Transverse colon (tissue), 4 donors: ENCODE data around the gene SLCO4A1.

Experiments used
- EP300 ChIP-seq: sonication (generic); formaldehyde crosslinking; IDR thresholded peaks from one replicate; pipeline ENCODE4 v1.6.1; 2017; ENCODE audit warnings: antibody characterized with exemption, low read depth
- POLR2A ChIP-seq: fragments of 450-650 bp; IDR thresholded peaks from one replicate; pipeline ENCODE4 v1.6.1; 2016; ENCODE audit warnings: antibody characterized with exemption, mild to moderate bottlenecking, moderate library complexity
- POLR2AphosphoS5 ChIP-seq, 3 donors: sonication (generic); formaldehyde crosslinking; IDR thresholded peaks; one replicate each; pipeline ENCODE4 v1.6.1; 2016; ENCODE audit warnings: antibody characterized with exemption in 3 of 3
- TF ChIP-seq, protein P1 (sequence below), 5 experiments: fragments of 200-600 bp in 3 of 5; fragments of 450-650 bp in 2 of 5; sonication (generic) in 3 of 5; IDR thresholded peaks; 1 replicate in 2 of 5; 2 replicates in 3 of 5; pipeline ENCODE4 v1.5.1; 2016 to 2017; ENCODE audit warnings: antibody characterized with exemption in 5 of 5, inconsistent platforms in 3 of 5, mild to moderate bottlenecking in 2 of 5, moderate library complexity in 1 of 5

DNA sequence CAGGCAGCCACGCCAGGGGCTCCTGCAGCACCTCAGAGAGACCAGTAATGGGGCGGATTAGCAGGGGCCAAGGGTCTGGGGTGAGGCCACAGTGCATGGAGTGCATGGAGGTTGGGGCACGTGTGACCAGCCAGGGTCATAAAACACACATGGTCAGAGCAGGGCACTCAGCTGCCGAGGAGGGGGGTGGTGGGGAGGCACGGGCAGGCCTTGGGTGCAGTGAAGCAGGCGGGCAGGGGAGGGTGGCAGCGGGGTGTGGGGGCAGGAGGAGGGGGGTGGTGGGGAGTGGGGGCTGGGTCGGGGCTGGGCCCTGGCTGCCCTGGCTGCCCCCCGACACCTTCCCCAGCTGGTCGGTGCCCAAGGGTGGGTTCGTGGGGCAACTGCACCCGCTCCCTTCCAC lies 42.7 kb downstream of the SLCO4A1 start:
- TF ChIP-seq, protein P1, sequence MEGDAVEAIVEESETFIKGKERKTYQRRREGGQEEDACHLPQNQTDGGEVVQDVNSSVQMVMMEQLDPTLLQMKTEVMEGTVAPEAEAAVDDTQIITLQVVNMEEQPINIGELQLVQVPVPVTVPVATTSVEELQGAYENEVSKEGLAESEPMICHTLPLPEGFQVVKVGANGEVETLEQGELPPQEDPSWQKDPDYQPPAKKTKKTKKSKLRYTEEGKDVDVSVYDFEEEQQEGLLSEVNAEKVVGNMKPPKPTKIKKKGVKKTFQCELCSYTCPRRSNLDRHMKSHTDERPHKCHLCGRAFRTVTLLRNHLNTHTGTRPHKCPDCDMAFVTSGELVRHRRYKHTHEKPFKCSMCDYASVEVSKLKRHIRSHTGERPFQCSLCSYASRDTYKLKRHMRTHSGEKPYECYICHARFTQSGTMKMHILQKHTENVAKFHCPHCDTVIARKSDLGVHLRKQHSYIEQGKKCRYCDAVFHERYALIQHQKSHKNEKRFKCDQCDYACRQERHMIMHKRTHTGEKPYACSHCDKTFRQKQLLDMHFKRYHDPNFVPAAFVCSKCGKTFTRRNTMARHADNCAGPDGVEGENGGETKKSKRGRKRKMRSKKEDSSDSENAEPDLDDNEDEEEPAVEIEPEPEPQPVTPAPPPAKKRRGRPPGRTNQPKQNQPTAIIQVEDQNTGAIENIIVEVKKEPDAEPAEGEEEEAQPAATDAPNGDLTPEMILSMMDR (IDR thresholded peaks at IDR 0.05), result no peak
- TF ChIP-seq POLR2A, result no peak
- no peak for TF ChIP-seq EP300
- no peak for TF ChIP-seq POLR2AphosphoS5 (IDR thresholded peaks at IDR 0.05)
